HepG2 (cell line): ENCODE measurements around the gene ALK. TPM values are rescaled to one million over a fixed set of nuclear protein-coding genes. Genes with fewer than 3 reads are reported as not detected.

Experiments
- ATAC-seq: fragments of 200-7000 bp; cut with Tn5 transposase; 3 replicates; pipeline ENCODE4 v1.9.1; 2020; ENCODE audit warnings: mild to moderate bottlenecking, moderate library complexity
- BruUV-seq: library from RNA; stranded (reverse); fragments of 400-500 nt; replicated peaks from 2 replicates; lab custom pipeline; 2021; lab: Mats Ljungman, UMichigan
- CTCF ChIA-PET: fragments of 300-600 bp; formaldehyde crosslinking; extraction: SDS; loops from one replicate; lab custom pipeline; 2021; ENCODE audit warnings: low total read pairs, inconsistent platforms, low intra/inter-chr PET ratio; lab: Yijun Ruan, JAX
- POLR2A ChIA-PET: fragments of 350-600 bp; sonication (Branson Sonifier 250); formaldehyde crosslinking; loops from one replicate; lab custom pipeline; 2020; ENCODE audit warnings: antibody characterized with exemption, inconsistent platforms; lab: Yijun Ruan, JAX
- DNase-seq: peaks from one replicate; pipeline ENCODE4 v3.0.0-alpha.2; 2015; ENCODE audit warnings: low spot score
- FAIRE-seq: peaks from 3 replicates; lab custom pipeline; 2011; peaks lifted over from hg19 to GRCh38; lab: Jason Lieb, UNC
- H2AFZ ChIP-seq: one replicate; pipeline ENCODE4 v1.6.1; 2011; ENCODE audit warnings: low read length, inconsistent platforms
- H3K27ac ChIP-seq: fragments of 300-600 bp; 3 replicates; pipeline ENCODE4 v1.8.0; 2011; ENCODE audit warnings: mixed run types, mild to moderate bottlenecking, mixed read lengths, low read length, inconsistent platforms; ENCODE audit not compliant: insufficient read depth; ENCODE audit errors: extremely low read length
- H3K27me3 ChIP-seq, 2 experiments: fragments of 200-600 bp in 1 of 2; 2 replicates in 1 of 2; 3 replicates in 1 of 2; pipeline versions ENCODE4 v1.6.0 to v1.8.0; 2011; ENCODE audit warnings: low read length in 2 of 2, mild to moderate bottlenecking in 2 of 2, moderate library complexity in 2 of 2, inconsistent platforms in 1 of 2; ENCODE audit not compliant: insufficient read depth in 2 of 2, control insufficient read depth in 1 of 2
- H3K36me3 ChIP-seq, 2 experiments: fragments of 200-600 bp in 1 of 2; replicated peaks in 1 of 2; 2 replicates in 1 of 2; 3 replicates in 1 of 2; pipeline versions ENCODE4 v1.5.1 to v1.8.0; 2011; ENCODE audit warnings: low read length in 2 of 2, inconsistent platforms in 1 of 2; ENCODE audit not compliant: insufficient read depth in 2 of 2, control insufficient read depth in 1 of 2
- H3K4me1 ChIP-seq: 2 replicates; pipeline ENCODE4 v1.5.1; 2012; ENCODE audit warnings: low read length, inconsistent platforms; ENCODE audit not compliant: insufficient read depth
- H3K4me2 ChIP-seq: 2 replicates; pipeline ENCODE4 v1.6.0; 2011; ENCODE audit warnings: low read depth, low read length, inconsistent platforms
- H3K4me3 ChIP-seq, 3 experiments: fragments of 200-600 bp in 1 of 3; sonication (generic), shearing (Covaris generic) in 1 of 3; replicated peaks in 1 of 3; 2 replicates each; pipeline ENCODE4 v1.5.1; 2011 to 2016; ENCODE audit warnings: low read length in 3 of 3, inconsistent platforms in 2 of 3, low read depth in 2 of 3, mild to moderate bottlenecking in 2 of 3, control low read depth in 1 of 3, mixed read lengths in 1 of 3; ENCODE audit not compliant: insufficient read depth in 1 of 3
- H3K79me2 ChIP-seq: one replicate; pipeline ENCODE4 v1.6.1; 2011; ENCODE audit warnings: low read length, inconsistent platforms; ENCODE audit not compliant: insufficient read depth
- H3K9ac ChIP-seq: 2 replicates; pipeline ENCODE4 v1.6.0; 2011; ENCODE audit warnings: mild to moderate bottlenecking, low read depth, low read length, inconsistent platforms; ENCODE audit not compliant: insufficient read depth
- H3K9me3 ChIP-seq: 2 replicates; pipeline ENCODE4 v1.5.1; 2012; ENCODE audit warnings: mild to moderate bottlenecking, low read length
- H4K20me1 ChIP-seq: 2 replicates; pipeline ENCODE4 v1.6.0; 2011; ENCODE audit warnings: inconsistent platforms, mild to moderate bottlenecking, low read length, moderate library complexity; ENCODE audit not compliant: insufficient read depth
- FOXK1 ChIP-seq: sonication (generic); formaldehyde crosslinking; IDR thresholded peaks from 2 replicates; pipeline ENCODE4 v1.4.0; 2020; ENCODE audit warnings: low read depth, missing genetic modification reagents, borderline replicate concordance
- ZFP41 ChIP-seq: sonication (generic); formaldehyde crosslinking; IDR thresholded peaks from 2 replicates; pipeline ENCODE4 v1.4.0; 2020; ENCODE audit warnings: mild to moderate bottlenecking, missing genetic modification reagents, borderline replicate concordance
- ZNF224 ChIP-seq: sonication (generic); formaldehyde crosslinking; IDR thresholded peaks from 2 replicates; pipeline ENCODE4 v1.5.0; 2020; ENCODE audit warnings: mild to moderate bottlenecking, missing genetic modification reagents
- ZNF296 ChIP-seq: sonication (generic); formaldehyde crosslinking; conservative IDR thresholded peaks from 2 replicates; pipeline ENCODE4 v1.5.0; 2020; ENCODE audit warnings: mild to moderate bottlenecking, missing genetic modification reagents
- ZNF432 ChIP-seq: sonication (generic); formaldehyde crosslinking; IDR thresholded peaks from 2 replicates; pipeline ENCODE4 v1.5.0; 2020; ENCODE audit warnings: missing genetic modification reagents, mild to moderate bottlenecking, borderline replicate concordance
- ZNF570 ChIP-seq: sonication (generic); formaldehyde crosslinking; IDR thresholded peaks from 2 replicates; pipeline ENCODE4 v1.4.0; 2020; ENCODE audit warnings: mild to moderate bottlenecking, missing genetic modification reagents, borderline replicate concordance
- ZSCAN31 ChIP-seq: sonication (generic); formaldehyde crosslinking; IDR thresholded peaks from 2 replicates; pipeline ENCODE4 v1.5.0; 2020; ENCODE audit warnings: low read depth, mild to moderate bottlenecking, missing genetic modification reagents
- WGBS: methylation state at CpG from one replicate; pipeline ENCODE4 v1.1.6; 2017; ENCODE audit warnings: low lambda C conversion rate; 5-methylcytosine and 5-hydroxymethylcytosine counted together
- in situ Hi-C: cut with HindIII; loops from 2 replicates; pipeline ENCODE4 v1.10.0; 2017; ENCODE audit warnings: low pct_unique_long_range_greater_than_20kb; ENCODE audit not compliant: extremely low pct_ligation_motif_present
- intact Hi-C: fragments of 100-400 bp; cut with micrococcal nuclease; formaldehyde crosslinking; loops from one replicate; pipeline ENCODE4 v1.10.0; 2022; ENCODE audit not compliant: unreplicated experiment
- polyA plus RNA-seq, 8 experiments: library from polyadenylated mRNA; depleted of rRNA in 3 of 8; stranded (reverse) in 7 of 8; unstranded in 1 of 8; fragments of >200 nt; fragmentation: Illumina TruSeq in 4 of 8; extraction: Trizol in 4 of 8; gene quantifications; 2 replicates each; pipeline versions ENCODE4 v1.2.1 to v1.2.3, GENCODE V29; 2011 to 2016; ENCODE audit warnings: low read depth in 4 of 8, missing spikeins in 1 of 8, mixed read lengths in 1 of 8; ENCODE audit not compliant: insufficient read depth in 1 of 8
- total RNA-seq, 5 experiments: library from RNA; depleted of rRNA; stranded (reverse); fragments of >200 nt; fragmentation: Illumina TruSeq; extraction: Trizol; gene quantifications; 2 replicates each; pipeline ENCODE4 v1.2.3, GENCODE V29; 2016; ENCODE audit warnings: low read depth in 1 of 5
- TF ChIP-seq, protein P1 (sequence below): sonication (generic); formaldehyde crosslinking; IDR thresholded peaks from 2 replicates; pipeline ENCODE4 v1.5.1; 2020; ENCODE audit warnings: mild to moderate bottlenecking, missing genetic modification reagents, moderate library complexity
- TF ChIP-seq, protein P2 (sequence below): sonication (generic); formaldehyde crosslinking; conservative IDR thresholded peaks from 2 replicates; pipeline ENCODE4 v1.4.0; 2020; ENCODE audit warnings: mild to moderate bottlenecking, missing genetic modification reagents, moderate library complexity
- TF ChIP-seq, protein P3 (sequence below), 2 experiments: sonication (generic) in 1 of 2; formaldehyde crosslinking in 1 of 2; IDR thresholded peaks; 2 replicates each; pipeline versions ENCODE4 v1.4.0 to v1.6.1; 2016 to 2020; ENCODE audit warnings: borderline replicate concordance in 1 of 2, low read depth in 1 of 2, mild to moderate bottlenecking in 1 of 2, missing genetic modification reagents in 1 of 2

ALK gene
- total and polyA plus RNA-seq, 2 of the 13 experiments (the other 11 are each of a cell fraction or from before 2014, with no cell fraction given), result not detected

DNA sequence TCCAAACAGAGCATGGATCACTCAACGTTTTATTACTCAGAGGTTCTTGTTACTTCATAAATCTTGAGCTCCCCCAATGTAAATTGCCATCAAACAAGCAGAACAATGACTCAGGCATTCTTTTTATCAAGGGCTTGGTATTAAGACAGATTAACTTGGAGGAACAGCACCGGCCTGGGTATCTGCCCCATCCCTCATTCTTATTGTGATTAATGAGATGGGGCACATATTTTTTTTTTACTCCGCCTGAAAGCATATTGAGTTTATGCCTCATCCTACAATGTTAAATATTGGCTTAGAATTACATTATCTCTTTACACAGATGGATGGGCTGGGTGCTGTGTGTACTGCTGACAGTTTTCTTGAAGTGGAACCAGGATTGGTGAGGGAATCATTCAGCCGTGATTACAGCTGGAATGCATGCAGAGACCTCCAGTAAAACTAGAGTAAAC, 418.9 kb downstream of the ALK start:
- H3K9me3 ChIP-seq, result no peaks in the 10 kb centered on the region
- no peak overlapping the region for H3K9ac ChIP-seq
- H4K20me1 ChIP-seq, result no peaks in the 10 kb centered on the region
- no peak for ATAC-seq
- 3% methylated on average over 4 of the region's 4 CpGs for WGBS
- no peak overlapping the region for H3K27ac ChIP-seq
- no peak overlapping the region for H2AFZ ChIP-seq
- intact Hi-C loops (no loop called here), in situ Hi-C loops (no loop called here)
- H3K27me3 ChIP-seq, result peaks cover 0 to 9% of the 10 kb centered on the region in 2 experiments; a peak in 2 of 5 replicates
- FAIRE-seq, result no peak
- H3K4me3 ChIP-seq, result no peak overlapping the region
- CTCF ChIA-PET, result no interaction called here
- no peak for DNase-seq
- no TSS peak for BruUV-seq
- POLR2A ChIA-PET, result no interaction called here
- no peak overlapping the region for H3K4me2 ChIP-seq
- H3K79me2 ChIP-seq, result no peaks in the 10 kb centered on the region
- H3K4me1 ChIP-seq, result no peaks in the 10 kb centered on the region
- no peaks in the 10 kb centered on the region for H3K36me3 ChIP-seq
- TF ChIP-seq ZFP41 (CRISPR knock-in tag) (no peak), FOXK1 (CRISPR knock-in tag) (no peak), ZNF296 (CRISPR knock-in tag) (no peak), ZSCAN31 (CRISPR knock-in tag) (no peak), ZNF224 (no peak), ZNF432 (CRISPR knock-in tag) (no peak), ZNF570 (CRISPR knock-in tag) (no peak)
- TF ChIP-seq, protein P1, sequence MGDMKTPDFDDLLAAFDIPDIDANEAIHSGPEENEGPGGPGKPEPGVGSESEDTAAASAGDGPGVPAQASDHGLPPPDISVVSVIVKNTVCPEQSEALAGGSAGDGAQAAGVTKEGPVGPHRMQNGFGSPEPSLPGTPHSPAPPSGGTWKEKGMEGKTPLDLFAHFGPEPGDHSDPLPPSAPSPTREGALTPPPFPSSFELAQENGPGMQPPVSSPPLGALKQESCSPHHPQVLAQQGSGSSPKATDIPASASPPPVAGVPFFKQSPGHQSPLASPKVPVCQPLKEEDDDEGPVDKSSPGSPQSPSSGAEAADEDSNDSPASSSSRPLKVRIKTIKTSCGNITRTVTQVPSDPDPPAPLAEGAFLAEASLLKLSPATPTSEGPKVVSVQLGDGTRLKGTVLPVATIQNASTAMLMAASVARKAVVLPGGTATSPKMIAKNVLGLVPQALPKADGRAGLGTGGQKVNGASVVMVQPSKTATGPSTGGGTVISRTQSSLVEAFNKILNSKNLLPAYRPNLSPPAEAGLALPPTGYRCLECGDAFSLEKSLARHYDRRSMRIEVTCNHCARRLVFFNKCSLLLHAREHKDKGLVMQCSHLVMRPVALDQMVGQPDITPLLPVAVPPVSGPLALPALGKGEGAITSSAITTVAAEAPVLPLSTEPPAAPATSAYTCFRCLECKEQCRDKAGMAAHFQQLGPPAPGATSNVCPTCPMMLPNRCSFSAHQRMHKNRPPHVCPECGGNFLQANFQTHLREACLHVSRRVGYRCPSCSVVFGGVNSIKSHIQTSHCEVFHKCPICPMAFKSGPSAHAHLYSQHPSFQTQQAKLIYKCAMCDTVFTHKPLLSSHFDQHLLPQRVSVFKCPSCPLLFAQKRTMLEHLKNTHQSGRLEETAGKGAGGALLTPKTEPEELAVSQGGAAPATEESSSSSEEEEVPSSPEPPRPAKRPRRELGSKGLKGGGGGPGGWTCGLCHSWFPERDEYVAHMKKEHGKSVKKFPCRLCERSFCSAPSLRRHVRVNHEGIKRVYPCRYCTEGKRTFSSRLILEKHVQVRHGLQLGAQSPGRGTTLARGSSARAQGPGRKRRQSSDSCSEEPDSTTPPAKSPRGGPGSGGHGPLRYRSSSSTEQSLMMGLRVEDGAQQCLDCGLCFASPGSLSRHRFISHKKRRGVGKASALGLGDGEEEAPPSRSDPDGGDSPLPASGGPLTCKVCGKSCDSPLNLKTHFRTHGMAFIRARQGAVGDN, result no peak
- TF ChIP-seq, protein P2, sequence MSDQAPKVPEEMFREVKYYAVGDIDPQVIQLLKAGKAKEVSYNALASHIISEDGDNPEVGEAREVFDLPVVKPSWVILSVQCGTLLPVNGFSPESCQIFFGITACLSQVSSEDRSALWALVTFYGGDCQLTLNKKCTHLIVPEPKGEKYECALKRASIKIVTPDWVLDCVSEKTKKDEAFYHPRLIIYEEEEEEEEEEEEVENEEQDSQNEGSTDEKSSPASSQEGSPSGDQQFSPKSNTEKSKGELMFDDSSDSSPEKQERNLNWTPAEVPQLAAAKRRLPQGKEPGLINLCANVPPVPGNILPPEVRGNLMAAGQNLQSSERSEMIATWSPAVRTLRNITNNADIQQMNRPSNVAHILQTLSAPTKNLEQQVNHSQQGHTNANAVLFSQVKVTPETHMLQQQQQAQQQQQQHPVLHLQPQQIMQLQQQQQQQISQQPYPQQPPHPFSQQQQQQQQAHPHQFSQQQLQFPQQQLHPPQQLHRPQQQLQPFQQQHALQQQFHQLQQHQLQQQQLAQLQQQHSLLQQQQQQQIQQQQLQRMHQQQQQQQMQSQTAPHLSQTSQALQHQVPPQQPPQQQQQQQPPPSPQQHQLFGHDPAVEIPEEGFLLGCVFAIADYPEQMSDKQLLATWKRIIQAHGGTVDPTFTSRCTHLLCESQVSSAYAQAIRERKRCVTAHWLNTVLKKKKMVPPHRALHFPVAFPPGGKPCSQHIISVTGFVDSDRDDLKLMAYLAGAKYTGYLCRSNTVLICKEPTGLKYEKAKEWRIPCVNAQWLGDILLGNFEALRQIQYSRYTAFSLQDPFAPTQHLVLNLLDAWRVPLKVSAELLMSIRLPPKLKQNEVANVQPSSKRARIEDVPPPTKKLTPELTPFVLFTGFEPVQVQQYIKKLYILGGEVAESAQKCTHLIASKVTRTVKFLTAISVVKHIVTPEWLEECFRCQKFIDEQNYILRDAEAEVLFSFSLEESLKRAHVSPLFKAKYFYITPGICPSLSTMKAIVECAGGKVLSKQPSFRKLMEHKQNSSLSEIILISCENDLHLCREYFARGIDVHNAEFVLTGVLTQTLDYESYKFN, result no peak
- TF ChIP-seq, protein P3, sequence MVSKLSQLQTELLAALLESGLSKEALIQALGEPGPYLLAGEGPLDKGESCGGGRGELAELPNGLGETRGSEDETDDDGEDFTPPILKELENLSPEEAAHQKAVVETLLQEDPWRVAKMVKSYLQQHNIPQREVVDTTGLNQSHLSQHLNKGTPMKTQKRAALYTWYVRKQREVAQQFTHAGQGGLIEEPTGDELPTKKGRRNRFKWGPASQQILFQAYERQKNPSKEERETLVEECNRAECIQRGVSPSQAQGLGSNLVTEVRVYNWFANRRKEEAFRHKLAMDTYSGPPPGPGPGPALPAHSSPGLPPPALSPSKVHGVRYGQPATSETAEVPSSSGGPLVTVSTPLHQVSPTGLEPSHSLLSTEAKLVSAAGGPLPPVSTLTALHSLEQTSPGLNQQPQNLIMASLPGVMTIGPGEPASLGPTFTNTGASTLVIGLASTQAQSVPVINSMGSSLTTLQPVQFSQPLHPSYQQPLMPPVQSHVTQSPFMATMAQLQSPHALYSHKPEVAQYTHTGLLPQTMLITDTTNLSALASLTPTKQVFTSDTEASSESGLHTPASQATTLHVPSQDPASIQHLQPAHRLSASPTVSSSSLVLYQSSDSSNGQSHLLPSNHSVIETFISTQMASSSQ (IDR thresholded peaks at IDR 0.05; ENCODE audit: low read depth), result no peak
- TF ChIP-seq, protein P3 (CRISPR knock-in tag; IDR thresholded peaks at IDR 0.05; ENCODE audit: borderline replicate concordance), result no peak
